Effector memory CD8-positive, alpha-beta T cell (primary cell): ENCODE data around the gene HSPB7.
A peak's percentile ranks its signal among the peaks of the same experiment; 100 is the strongest.
"Not testable (repeated sequence)": the region's sequence is repeated elsewhere in the genome, so short reads cannot be mapped to it uniquely, and the experiment has no call there.

Experiments
- ATAC-seq: fragments of 150-1000 bp; cut with Tn5 transposase; replicated peaks from 2 replicates; pipeline ENCODE4 v1.10.0; 2021; ENCODE audit warnings: mild to moderate bottlenecking, moderate library complexity
- DNase-seq, 3 experiments: peaks; one replicate each; pipeline ENCODE4 v3.0.0; 2021
- H3K27ac Mint-ChIP-seq, 2 donors: one replicate each; pipeline ENCODE4 v1.8.0; 2022; ENCODE audit warnings: mild to moderate bottlenecking in 2 of 2, mixed read lengths in 2 of 2, moderate library complexity in 2 of 2
- H3K27me3 Mint-ChIP-seq, 2 donors: one replicate each; pipeline ENCODE4 v1.8.0; 2022; ENCODE audit warnings: mixed read lengths in 2 of 2
- H3K36me3 Mint-ChIP-seq: one replicate; pipeline ENCODE4 v1.8.0; 2022; ENCODE audit warnings: mild to moderate bottlenecking, moderate library complexity, mixed read lengths; ENCODE audit not compliant: insufficient read depth
- H3K4me1 Mint-ChIP-seq, 2 donors: one replicate each; pipeline ENCODE4 v1.8.0; 2022; ENCODE audit warnings: low read depth in 2 of 2, mixed read lengths in 2 of 2
- H3K4me3 Mint-ChIP-seq, 2 donors: one replicate each; pipeline ENCODE4 v1.8.0; 2022; ENCODE audit warnings: mild to moderate bottlenecking in 2 of 2, mixed read lengths in 2 of 2, moderate library complexity in 2 of 2
- H3K9me3 Mint-ChIP-seq, 2 donors: one replicate each; pipeline ENCODE4 v1.8.0; 2022; ENCODE audit warnings: mixed read lengths in 2 of 2

The HSPB7 gene

DNA sequence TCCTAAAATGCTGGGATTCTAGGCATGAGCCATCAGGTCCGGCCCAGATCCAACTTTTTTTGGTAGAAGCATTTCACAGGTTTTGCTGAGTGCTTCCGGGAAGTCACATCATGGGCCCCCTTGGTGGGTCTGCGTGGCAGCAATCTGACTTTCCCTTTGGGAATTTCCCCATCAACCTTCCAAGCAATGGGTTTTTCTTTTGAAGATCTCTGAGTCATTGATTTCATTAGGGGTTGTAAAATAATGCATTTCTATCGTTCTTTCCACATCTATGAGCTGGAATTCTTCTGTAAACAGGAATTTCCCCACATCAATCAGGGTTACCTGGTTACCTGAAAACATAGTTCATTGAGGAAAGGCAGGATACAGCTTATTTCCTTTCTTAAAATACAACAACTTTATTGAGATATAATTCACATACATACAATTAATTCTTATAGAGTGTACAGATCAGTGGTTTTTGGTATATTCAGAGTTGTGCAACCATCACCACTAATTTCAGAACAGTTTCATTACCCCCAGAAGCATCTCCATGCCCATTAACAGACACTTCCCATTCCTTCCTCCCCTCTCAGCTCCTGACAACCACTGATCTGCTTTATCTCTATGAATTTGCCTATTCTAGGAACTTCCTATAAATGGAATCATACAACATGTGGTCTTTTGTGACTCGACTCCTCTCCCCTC lies 32.1 kb downstream of the HSPB7 start:
- DNase-seq (no peak), ATAC-seq (no peak)
- Mint-ChIP-seq H3K27ac (no peak overlapping the region), H3K9me3 (no peaks in the 10 kb centered on the region), H3K4me3 (no peak overlapping the region), H3K36me3 (no peaks in the 10 kb centered on the region), H3K4me1 (no peaks in the 10 kb centered on the region), H3K27me3 (peaks cover 28 to 48% of the 10 kb centered on the region in 2 donors)

DNA sequence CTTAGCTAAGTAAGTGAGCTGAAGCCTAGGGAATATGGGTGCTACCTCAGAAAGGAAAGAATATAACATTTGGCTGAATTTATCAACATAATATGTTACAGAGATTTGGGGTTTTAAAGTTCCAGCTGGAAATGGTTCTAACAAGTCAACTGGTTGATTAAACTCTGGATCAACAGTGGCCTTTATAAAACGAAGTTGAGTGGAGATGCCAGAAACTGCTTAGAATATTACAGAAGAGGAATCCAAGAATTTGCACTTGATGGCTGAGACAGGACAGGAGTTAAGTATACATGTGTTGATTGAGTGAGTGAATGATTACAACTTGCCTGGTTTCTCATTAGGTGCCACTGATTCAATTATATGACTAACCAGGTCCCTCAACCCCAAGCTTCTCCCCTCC lies 34.6 kb downstream of the HSPB7 start:
- Mint-ChIP-seq H3K36me3 (no peaks in the 10 kb centered on the region), H3K4me1 (no peaks in the 10 kb centered on the region), H3K27me3 (peaks cover 25 to 28% of the 10 kb centered on the region in 2 donors), H3K27ac (no peak overlapping the region), H3K9me3 (no peaks in the 10 kb centered on the region), H3K4me3 (no peak overlapping the region)
- DNase-seq: no peak
- ATAC-seq: no peak

DNA sequence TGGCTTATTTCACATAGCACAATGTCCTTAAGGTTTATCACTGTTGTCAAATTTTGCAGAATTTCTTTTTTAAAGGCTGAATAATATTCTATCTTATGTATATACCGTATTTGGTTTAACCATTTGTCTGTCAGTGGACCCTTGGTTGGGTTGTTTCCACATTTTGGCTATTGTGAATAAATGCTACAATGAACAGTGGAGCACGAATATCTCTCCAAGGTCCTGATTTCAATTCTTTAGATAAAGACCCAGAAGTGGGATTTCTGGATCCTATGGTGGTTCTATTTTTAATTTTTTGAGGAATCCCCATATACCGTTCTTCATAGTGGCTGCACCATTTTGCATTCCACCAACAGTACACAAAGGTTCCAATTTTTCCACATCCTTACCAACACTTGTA lies 36.2 kb downstream of the HSPB7 start:
- Mint-ChIP-seq H3K27ac (no peak overlapping the region), H3K36me3 (peaks cover 7% of the 10 kb centered on the region), H3K4me3 (no peak overlapping the region), H3K4me1 (peaks cover 0 to 1% of the 10 kb centered on the region in 2 donors), H3K9me3 (no peaks in the 10 kb centered on the region), H3K27me3 (peaks cover 25 to 28% of the 10 kb centered on the region in 2 donors)
- ATAC-seq: no peak
- no peak for DNase-seq

DNA sequence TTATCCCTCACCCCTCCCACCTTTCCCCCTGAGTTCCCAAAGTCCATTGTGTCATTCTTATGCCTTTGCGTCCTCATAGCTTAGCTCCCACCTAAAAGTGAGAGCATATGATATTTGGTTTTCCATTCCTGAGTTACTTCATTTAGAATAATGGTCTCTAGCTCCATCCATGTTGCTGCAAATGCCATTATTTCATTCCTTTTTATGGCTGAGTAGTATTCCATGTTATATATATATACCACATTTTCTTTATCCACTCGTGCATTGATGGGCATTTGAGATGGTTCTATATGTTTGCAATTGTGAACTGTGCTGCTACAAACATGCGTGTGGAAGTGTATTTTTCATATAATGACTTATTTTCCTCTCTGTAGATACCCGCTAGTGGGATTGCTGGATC lies 39.9 kb downstream of the HSPB7 start:
- H3K4me3 Mint-ChIP-seq, H3K9me3 Mint-ChIP-seq, H3K27ac Mint-ChIP-seq, ATAC-seq, H3K27me3 Mint-ChIP-seq, DNase-seq: not testable (repeated sequence)
- peaks cover 19 to 30% of the 10 kb centered on the region in 2 donors for H3K4me1 Mint-ChIP-seq
- peaks cover 28% of the 10 kb centered on the region for H3K36me3 Mint-ChIP-seq

DNA sequence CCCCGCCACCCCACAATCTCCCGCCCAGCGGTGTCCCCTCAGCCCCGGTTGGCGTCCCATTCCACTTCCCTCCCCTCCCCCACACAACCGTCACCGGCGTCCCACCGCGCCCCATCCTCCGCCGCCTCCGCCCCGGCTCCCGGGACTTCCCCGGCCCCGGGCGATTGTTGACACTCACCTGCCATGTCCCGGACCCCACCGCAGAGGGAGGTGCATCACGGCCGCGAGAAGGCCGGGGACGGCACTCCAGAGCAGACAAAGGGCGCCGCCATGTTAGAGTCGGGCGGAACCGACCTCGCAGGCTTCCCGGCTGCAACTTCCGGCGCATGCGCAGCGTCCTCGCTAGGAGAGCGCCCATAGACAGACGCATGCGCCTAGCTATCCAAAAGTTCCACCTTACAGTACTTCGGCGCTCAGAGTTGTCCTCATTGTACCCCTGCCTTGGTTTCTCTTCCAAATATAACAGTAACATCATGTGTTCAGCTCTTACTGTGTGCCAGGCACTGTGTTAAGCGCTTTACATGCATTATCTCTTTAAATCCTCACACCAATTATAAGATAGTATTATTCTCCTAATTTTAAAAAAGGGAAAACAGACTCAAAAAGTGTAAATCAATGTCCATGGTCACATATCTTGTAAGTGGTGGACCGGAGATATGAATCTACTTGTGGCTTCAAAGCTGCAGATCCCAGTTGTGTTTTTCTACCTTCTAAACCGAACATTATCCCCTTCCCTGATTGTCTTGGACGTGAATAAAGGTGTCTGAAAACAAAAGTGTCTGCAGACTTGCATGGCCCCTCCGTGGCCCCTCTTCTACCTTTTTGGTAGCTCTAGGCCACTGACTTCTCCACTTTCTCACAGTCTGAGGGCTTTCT lies 41.8 kb downstream of the HSPB7 start, which contains the start of gene ZBTB17:
ZBTB17 (minus strand) TSS at position 297 of the 876 bp plus-strand sequence. CDS start 27,606 bp downstream, outside the sequence.
- peak within 1 kb of the TSS; percentile 92 to 96 for H3K4me3 Mint-ChIP-seq
- H3K27ac Mint-ChIP-seq: peak within 1 kb of the TSS; percentile 96 to 97

DNA sequence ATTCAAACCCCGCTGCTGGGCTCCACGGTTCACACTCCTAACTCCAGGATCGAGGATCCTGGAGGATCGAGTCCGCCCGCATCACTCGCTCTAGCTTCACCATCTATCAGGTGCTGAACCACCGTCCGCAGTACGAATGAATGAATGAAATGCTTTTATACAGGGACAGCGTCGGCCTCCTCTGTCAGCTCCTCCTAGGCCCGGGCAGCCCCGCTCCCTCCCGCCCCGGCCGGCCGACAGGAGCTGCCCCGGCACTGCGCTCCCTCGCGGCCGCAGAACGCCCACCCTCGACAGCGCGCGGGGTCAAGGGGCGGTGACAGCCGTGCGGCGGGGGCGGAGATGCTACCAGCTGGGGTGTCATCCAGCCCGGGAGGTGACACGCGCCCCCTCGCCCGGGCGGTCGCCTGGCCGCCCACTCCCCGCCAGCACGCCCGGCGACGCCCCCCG lies 42.5 kb downstream of the HSPB7 start:
- Mint-ChIP-seq H3K27me3 (no peaks in the 10 kb centered on the region), H3K9me3 (no peaks in the 10 kb centered on the region), H3K36me3 (peaks cover 34% of the 10 kb centered on the region), H3K4me1 (peaks cover 24 to 38% of the 10 kb centered on the region in 2 donors), H3K27ac (peak overlapping the region; percentile 96 to 97), H3K4me3 (peak overlapping the region; percentile 92 to 96)
- DNase-seq (peak; percentile 64 to 68 (median 65)), ATAC-seq (peak; percentile 74)

More for the DNA sequence above, 41.8 kb downstream of the HSPB7 start, which contains the start of gene ZBTB17:
- Mint-ChIP-seq H3K36me3 (peaks cover 34% of the 10 kb centered on the region), H3K27me3 (no peaks in the 10 kb centered on the region), H3K9me3 (no peaks in the 10 kb centered on the region), H3K4me1 (peaks cover 24 to 38% of the 10 kb centered on the region in 2 donors)
- DNase-seq: peak; percentile 94 to 96 (median 95)
- peak; percentile 86 for ATAC-seq

DNA sequence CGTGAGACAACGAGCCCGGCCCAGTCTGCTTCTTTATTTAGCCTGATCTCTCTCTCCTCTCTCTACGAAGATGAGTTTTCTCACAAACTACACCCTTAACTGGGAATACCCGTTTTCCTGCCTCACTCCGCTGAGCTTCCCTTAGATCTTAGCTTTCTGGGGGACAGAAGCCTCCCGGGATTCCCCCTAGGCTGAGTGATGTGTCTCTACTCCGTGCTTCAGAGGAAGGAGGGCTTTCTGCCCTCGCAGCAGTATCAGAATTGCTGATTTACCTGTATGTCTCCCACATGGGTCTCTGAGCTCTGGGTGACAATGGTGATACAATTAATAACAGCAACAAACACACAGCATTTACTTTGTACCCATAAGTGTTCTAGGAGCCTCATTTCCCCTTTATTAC lies 43.0 kb downstream of the HSPB7 start:
- Mint-ChIP-seq H3K9me3 (no peaks in the 10 kb centered on the region), H3K4me1 (peaks cover 24 to 41% of the 10 kb centered on the region in 2 donors), H3K27ac (peak overlapping the region; percentile 96 to 97), H3K4me3 (peak overlapping the region; percentile 92 to 96), H3K36me3 (peaks cover 39% of the 10 kb centered on the region), H3K27me3 (no peaks in the 10 kb centered on the region)
- DNase-seq (no peak), ATAC-seq (no peak)

DNA sequence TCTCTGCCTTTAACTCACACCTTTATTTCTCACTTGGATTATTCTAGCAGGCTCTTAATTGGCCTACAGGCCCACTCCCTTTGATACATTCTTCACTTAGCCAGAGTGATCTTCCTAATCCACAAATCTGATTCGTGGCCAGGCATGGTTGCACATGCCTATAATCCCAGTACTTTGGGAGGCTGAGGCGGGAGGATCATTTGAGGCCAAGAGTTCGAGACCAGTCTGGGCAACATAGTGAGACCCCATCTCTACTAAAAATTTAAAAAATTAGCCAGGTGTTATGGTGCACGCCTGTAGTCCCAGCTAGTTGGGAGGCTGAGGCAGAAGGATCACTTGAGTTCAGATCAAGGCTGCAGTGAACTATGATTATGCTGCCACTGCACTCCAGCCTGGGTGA lies 44.1 kb downstream of the HSPB7 start:
- Mint-ChIP-seq H3K9me3 (no peaks in the 10 kb centered on the region), H3K27ac (peak overlapping the region; percentile 4 to 96), H3K4me3 (no peak overlapping the region), H3K27me3 (no peaks in the 10 kb centered on the region), H3K36me3 (peaks cover 41% of the 10 kb centered on the region), H3K4me1 (peaks cover 24 to 43% of the 10 kb centered on the region in 2 donors)
- ATAC-seq (no peak), DNase-seq (no peak)

DNA sequence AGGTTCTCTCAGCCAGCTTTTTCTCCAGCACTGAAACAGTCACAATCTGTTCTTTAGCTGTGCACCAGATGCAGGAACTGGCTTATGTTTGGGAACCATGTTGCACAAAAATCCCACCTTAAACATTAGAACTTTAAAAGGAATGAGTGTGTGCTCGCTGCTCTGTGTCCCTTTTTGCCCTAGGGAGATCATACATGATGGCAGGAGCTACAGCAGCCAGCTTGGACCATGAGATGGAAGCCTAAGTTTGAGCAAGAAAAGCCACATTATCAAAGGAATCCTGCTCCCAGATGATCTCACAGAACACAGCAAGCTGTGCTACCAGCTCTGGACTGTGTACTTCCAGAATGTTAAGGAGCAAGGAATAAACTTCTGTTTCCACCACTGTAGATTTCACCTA lies 45.4 kb downstream of the HSPB7 start:
- Mint-ChIP-seq H3K27ac (peak overlapping the region in 1 of 2 donors; percentile 38), H3K4me1 (peaks cover 34 to 53% of the 10 kb centered on the region in 2 donors), H3K9me3 (no peaks in the 10 kb centered on the region), H3K27me3 (no peaks in the 10 kb centered on the region), H3K36me3 (peaks cover 41% of the 10 kb centered on the region), H3K4me3 (no peak overlapping the region)
- ATAC-seq (no peak), DNase-seq (no peak)

DNA sequence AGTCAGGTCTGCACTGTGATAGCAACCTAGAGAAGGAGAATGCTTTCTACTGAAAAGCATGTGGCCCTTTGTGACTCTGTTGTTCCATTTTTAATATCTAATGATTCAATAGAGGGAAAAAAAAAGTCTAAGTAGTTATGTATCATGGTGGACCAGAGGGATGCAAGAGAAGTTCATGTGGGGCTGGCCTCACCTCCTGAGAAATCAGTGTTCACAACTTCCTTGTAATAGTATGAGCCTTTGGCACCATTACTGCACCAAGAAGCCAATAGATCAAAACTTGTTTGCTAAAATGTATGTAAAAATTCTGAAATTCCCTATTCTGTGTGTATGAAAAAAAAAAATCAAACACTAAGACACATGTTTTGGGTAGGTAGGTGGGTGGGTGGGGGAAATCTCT lies 46.9 kb downstream of the HSPB7 start:
- H3K36me3 Mint-ChIP-seq: peaks cover 35% of the 10 kb centered on the region
- H3K27ac Mint-ChIP-seq: no peak overlapping the region
- H3K4me3 Mint-ChIP-seq: no peak overlapping the region
- no peaks in the 10 kb centered on the region for H3K9me3 Mint-ChIP-seq
- no peaks in the 10 kb centered on the region for H3K27me3 Mint-ChIP-seq
- H3K4me1 Mint-ChIP-seq: peaks cover 38 to 55% of the 10 kb centered on the region in 2 donors
- ATAC-seq (no peak), DNase-seq (no peak)

DNA sequence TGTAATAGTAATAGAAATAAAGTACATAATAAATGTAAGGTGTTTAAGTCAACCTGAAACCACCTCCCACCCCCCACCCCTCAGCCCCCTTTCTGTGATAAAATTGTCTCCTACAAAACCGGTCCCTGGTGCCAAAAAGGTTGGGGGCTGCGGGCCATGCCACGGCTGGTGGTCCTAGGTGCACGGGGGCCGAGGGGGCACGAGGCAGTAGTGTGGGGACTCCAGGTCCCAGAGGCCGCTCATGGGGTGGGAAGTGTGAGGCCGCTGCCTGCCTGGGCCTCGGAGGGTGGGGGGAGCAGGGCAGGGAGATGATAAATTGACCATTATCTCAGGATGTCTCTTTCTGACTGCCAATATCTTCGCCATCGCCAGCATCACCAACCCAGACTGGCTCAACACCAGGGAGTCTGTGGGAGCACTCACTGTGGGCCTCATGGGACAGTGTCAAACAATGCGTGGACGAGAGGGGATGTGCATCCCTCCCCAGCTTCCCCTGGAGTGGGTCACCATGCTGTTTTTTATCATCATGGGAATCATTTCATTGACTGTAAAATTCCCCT lies 48.4 kb downstream of the HSPB7 start:
- DNase-seq (no peak), ATAC-seq (no peak)
- Mint-ChIP-seq H3K4me1 (peaks cover 42 to 58% of the 10 kb centered on the region in 2 donors), H3K4me3 (no peak overlapping the region), H3K27ac (no peak overlapping the region), H3K36me3 (peaks cover 29% of the 10 kb centered on the region), H3K9me3 (no peaks in the 10 kb centered on the region), H3K27me3 (no peaks in the 10 kb centered on the region)

DNA sequence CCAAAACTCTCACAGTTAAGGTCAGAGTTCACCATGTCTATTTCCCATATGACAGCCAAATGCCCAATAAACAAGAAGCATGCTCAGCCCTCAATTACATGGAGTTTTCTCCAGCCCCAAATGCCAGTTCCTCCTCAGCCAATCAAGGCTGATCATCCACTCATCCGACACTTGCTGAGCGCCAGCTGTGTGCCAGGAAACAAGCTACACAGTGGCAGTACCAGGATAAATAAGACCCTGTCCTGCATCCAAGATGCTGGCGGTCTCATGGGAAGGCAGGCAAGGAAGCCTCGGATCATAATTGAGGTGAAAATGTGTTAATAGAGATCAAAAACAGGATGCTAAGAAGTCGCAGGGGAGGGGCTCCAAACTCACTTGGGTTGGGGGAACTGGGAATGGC lies 49.7 kb downstream of the HSPB7 start:
- Mint-ChIP-seq H3K27ac (no peak overlapping the region), H3K4me1 (peaks cover 46 to 61% of the 10 kb centered on the region in 2 donors), H3K36me3 (peaks cover 27% of the 10 kb centered on the region), H3K4me3 (no peak overlapping the region), H3K9me3 (no peaks in the 10 kb centered on the region), H3K27me3 (no peaks in the 10 kb centered on the region)
- no peak for ATAC-seq
- DNase-seq: no peak

DNA sequence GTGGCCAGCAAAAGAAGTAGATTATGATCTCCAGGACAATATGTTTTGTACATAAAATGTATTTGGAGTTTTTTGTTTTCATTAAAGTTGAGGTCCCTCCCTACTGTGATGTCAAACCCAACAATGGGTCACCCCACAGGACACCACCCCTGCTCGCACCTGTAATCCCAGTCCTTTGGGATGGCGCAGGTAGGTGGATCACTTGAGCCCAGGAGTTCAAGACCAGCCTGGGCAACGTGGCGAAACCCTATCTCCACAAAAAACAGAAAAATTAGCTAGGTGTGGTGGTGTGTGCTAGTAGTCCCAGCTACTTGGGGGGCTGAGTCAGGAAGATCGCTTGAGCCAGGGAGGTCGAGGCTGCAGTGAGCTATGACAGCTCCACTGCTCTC lies 50.9 kb downstream of the HSPB7 start:
- no peak overlapping the region for H3K4me3 Mint-ChIP-seq

More for the DNA sequence above, 50.9 kb downstream of the HSPB7 start:
- H3K27me3 Mint-ChIP-seq: no peaks in the 10 kb centered on the region
- peak overlapping the region; percentile 80 to 86 for H3K27ac Mint-ChIP-seq
- H3K9me3 Mint-ChIP-seq: no peaks in the 10 kb centered on the region
- H3K4me1 Mint-ChIP-seq: peaks cover 41 to 56% of the 10 kb centered on the region in 2 donors
- no peak for ATAC-seq
- DNase-seq: no peak
- H3K36me3 Mint-ChIP-seq: peaks cover 21% of the 10 kb centered on the region
